ENCODE data around the gene LTC4S.
"Not testable (repeated sequence)": the region's sequence is repeated elsewhere in the genome, so short reads cannot be mapped to it uniquely, and the experiment has no call there.

Gene LTC4S

DNA sequence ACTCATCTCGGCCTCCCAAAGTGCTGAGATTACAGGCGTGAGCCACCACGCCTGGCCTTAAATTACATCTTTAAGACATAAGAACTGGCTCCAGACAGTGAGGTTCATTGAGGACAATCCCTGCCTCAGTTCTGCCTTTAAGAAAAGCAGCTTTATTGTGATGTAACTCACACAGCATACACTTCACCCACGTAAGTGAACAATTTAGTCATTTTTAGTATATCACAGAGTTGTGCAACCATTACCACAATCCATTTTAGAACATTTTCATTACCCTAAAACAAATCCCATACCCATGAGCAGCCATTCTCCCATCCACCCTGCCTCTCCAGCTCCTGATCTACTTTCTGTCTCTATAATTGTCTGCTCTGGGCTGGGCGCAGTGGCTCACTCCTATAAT lies 24.0 kb upstream of the LTC4S start:
- FAIRE-seq = no peak

DNA sequence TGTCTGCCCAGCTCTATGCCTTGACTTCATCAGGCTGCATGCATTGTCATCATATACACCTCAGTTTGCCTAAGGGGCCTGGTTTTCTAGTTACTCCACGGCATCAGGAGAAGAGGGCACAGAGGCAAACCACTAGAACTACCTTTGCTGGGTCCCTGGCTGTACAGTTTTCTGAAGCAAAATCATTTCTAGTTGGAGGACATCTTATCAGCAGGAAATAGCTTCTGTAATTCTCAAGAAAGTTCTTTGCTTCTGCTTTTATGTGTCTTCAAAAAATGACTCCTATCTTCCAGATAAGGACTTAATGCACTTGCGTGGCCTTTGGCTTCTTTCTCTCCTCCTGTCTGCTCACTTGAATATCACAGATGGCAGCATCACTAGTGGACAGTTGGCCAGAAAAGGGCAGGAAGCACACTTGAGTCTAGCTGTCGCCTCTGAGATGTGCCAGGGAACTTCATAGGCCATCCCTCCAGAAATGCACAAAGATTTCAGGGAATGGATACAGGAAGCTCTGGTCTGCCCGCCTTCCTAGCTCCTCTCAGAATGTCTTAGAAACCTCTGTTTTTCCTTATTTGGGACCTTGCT lies 22.4 kb upstream of the LTC4S start:
- FAIRE-seq = no peak

DNA sequence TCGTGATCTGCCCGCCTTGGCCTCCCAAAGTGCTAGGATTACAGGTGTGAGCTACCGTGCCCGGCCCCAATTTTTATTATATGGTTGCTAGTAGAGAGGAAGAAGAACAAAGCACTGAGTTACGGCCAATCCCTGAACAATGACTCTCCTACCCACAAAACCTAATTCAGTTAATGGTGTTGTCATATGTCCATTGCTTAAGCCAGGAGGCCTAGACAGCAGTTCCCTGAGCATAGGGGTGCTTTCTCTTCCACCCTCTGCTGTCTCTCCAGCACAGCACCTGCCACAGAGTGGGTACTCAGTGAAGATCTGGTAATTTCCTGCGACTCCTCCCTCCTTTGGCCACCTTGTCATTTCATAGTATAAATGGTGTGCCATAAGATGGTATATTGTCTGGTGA lies 21.4 kb upstream of the LTC4S start:
- no peak for FAIRE-seq

DNA sequence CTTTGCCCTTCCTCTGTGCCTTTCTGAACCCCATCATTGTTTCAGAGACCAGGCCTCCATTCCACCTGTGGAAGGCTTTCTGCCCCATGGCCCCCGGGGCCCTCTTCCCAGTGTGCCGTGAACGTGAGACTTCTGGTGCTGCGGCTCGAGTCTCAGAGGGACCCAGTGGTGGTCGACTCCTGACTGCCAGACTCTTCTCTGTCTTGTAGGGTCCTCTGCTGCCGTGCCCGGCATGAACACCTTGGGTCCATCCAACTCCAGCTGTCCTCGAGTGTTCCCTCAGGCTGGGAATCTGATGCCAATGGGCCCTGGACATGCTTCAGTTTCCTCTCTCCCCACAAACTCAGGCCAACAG lies 20.1 kb upstream of the LTC4S start:
- no peak for FAIRE-seq

DNA sequence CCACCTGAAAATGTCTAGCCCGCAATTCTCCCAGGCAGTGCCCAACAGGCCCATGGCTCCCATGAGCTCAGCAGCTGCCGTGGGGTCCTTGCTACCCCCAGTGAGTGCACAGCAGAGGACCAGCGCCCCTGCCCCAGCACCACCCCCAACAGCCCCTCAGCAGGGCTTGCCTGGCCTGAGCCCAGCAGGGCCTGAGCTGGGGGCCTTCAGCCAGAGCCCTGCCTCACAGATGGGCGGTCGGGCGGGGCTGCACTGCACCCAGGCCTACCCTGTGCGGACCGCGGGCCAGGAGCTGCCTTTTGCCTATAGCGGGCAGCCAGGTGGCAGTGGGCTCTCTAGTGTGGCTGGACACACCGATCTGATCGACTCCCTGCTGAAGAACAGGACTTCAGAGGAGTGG lies 19.3 kb upstream of the LTC4S start:
- FAIRE-seq = no peak

DNA sequence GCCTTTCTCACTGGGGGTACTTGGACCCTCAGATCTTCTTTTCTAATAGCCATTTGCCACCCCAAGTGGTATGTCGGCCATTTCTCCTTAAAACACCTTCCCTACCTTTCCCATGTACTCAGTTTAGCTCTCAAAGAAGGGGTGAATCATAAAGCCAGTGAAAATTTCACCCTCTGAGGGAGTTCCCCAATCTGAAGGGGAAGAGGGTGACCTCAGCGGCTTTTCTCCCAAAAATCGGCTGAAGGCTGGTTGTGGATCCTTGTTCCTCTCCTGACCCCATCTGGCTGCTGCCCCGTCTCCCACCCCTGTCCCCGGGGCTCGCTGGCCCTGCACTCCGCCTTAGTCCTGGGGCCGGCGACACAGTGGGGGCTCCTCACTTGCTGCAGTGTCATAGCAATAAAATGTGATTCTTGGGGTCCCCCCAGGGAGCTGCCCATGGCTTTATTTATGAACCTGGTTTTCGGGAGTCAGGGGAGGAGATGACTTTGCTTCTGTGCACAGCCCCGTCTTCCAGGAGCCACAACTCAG lies 17.3 kb upstream of the LTC4S start:
- FAIRE-seq = no peak

DNA sequence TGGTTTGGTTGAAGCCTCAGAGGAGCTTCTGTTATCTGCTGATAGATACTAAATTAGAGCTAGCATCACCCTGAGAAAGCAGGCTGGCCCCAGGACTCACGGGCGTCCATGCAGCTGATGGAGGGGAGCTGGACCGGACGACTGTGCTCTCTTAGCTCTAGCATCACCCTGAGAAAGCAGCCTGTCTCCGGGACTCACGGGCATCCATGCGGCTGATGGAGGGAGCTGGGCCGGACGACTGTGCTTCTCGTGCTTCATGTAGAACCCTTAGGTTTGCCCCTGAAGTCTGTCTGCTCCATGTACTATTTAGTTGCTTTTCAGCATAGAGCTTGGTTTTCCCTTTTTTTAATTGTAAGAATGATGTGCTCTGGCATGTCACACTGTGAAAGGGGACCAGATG lies 16.3 kb upstream of the LTC4S start:
- FAIRE-seq = no peak

DNA sequence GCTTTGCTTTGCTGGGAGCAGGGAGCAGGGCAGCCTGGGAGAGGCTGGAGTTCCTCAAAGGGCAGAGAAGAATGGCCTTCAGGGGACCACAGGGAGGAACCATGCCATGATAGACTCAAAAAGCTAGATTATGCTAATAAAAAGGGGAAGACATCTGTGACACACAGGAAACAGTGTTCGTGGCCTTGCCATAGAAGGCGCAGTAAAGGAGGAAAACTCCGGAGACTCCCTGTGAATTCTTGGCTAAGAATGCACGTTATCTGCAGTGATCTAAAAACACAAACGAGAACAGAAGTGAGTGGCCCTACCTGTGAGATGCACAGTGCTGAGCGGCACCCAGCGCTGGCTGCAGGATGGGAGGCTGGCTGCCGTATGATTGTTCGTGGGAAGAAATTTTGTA lies 15.9 kb upstream of the LTC4S start:
- FAIRE-seq = no peak

DNA sequence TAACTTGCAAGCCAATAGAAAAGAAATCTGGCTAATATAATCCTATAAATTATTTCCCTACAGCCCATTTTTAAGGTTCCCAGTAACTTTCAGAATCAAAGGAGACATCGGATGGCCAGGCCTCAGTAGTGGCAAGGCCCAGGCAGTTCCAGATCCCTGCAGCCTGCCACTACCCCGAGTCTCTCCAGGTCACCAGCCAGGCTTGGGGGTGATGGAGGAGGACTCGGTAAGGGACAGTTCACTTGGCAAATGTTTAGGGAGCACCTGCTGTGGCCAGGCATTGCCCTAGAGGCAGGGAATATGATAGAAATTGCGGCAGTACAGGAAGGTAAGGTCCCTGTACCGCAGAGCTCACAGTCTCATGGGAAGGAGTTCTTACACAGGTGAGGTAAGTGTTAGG lies 15.2 kb upstream of the LTC4S start:
- no peak for FAIRE-seq

DNA sequence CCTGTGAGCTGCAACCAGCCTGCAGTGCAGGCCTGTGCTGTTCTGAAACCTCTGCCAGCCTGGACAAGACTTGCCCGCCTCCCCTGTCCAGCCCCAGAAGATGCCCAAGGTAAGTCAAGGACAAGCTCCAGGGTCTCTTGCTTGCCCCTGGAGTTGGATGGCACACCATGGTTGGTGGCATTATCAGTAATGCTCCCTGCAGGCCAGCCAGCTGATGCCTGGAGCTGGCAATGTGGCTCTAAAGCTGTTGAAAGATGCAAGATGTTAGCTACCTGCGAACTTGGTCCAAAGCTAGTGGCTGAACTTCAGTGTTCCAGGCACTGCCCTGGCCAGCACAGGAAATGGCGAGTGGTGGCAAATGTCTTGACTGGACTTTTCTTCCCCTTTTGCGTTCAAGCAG lies 14.0 kb upstream of the LTC4S start:
- no peak for FAIRE-seq

DNA sequence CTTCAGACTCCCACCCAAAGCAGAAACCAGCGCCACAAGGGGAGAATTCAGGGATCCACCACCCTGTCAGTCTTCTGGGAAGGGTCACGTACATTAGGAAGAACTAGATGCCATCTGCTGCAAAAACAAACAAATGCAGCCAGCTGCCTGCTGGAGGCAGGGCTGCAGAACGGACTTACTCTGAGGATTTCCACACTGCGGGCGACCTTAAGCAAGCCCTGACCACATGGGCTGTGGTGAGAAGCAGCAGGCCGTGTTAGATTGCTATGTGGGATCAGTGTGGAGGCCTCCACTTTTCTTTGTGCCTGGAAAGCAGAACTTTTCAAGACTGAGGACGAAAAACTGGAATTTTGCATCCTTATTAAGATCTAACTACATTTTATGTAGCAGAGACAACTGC lies 13.4 kb upstream of the LTC4S start:
- FAIRE-seq = no peak

DNA sequence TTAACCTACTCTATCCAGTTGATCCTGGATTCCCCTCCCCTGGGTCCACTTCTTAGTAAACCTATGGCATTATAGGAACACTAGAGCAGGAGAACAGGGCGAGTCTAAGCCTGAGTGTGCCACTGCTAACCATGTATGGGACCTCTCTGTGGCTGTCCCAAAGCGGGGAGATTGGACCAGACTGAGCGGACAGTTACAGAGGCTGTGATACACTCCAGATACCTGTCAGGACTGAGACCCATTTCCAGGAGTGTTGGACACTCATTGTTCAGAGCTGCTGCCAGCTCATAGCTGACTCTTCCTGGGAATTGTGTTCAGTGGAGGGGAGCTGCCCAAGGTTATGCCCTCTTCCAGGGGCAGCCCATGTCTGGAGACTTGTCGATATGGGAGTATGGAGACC lies 11.9 kb upstream of the LTC4S start:
- FAIRE-seq = no peak

DNA sequence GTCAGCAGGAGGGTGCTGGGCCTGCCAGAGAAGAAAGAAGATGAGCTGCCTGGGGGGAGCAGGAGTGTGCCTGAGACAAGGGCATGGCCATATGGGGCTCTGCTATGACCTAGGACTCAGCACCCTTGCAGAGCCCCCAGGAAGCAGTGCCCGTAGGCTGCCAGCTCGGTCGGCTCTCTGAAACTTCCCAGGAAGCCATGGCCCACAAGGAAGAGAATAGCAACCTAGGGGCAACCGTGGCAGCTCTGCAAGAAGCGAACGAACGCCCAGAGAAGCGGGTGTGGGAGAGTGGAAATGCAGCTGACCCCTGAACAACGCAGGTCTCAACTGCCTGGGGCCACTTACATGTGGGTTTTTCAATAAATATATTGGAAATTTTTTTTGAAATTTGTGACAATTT lies 10.7 kb upstream of the LTC4S start:
- FAIRE-seq = no peak

DNA sequence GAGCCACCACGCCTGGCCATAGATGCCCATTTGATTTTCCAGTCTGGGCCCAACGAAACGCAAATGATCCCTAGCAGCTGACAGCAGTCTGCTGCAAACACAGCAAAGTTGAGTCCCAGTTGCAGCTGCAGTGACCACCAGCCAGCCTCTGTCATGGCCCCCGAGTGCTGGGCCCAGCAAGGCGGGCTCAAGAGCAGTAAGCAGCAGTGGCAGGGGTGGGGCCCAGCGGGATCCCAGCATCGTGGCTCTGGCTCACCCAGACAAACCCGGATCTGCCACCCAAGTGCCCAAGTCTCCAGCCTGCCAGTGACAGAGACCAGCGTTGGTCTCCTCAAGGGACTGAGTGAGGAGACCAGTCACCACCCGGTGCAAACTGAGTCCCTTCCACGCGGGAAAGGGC lies 6.9 kb upstream of the LTC4S start:
- no peak for FAIRE-seq

DNA sequence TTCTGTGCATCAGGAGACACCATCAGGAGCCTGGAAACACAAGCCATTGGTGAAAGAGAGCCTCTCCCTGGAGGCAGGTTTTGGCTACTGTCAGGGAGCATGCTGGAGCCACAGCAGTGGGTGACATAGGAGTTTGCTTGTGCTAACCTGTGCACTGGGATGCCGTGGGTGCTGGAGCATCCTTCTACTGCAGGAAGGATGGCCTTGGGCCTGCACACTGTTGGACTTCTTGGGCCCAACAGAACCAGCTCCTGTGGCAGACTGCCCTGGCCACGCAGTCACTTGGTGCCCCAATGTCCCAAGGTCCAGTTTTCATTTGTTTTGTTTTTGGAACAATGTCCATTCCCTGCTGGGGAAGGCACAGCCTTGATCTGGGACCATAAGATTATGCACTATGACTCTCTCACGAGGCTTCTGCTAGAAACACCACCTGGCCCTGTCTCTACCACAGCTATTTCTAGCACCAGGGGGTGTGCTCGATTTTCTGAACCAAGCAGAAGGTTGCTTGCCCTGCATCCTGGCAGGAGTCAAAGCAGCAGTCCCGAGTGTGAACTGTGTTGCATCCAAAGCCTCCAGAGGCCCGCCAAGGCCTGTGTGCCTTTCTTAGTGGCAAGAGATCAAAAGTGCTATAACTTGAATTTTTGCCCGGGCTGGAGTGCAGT lies 5.5 kb upstream of the LTC4S start:
- no peak for FAIRE-seq

DNA sequence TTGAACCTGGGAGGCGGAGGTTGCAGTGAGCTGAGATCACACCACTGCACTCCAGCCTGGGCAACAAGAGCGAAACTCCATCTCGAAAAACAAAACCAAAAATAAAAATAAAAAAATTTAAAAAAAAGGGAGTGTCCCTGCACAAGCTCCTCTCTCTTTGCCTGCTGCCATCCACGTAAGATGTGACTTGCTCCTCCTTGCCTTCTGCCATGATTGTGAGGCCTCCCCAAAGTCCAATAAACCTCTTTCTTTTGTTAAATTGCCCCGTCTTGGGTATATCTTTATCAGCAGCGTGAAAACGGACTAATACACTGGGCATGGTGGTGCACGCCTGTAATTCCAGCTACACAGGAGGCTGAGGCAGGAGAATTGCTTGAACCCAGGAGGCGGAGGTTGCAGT lies 4.5 kb upstream of the LTC4S start:
- not testable (repeated sequence) for FAIRE-seq

DNA sequence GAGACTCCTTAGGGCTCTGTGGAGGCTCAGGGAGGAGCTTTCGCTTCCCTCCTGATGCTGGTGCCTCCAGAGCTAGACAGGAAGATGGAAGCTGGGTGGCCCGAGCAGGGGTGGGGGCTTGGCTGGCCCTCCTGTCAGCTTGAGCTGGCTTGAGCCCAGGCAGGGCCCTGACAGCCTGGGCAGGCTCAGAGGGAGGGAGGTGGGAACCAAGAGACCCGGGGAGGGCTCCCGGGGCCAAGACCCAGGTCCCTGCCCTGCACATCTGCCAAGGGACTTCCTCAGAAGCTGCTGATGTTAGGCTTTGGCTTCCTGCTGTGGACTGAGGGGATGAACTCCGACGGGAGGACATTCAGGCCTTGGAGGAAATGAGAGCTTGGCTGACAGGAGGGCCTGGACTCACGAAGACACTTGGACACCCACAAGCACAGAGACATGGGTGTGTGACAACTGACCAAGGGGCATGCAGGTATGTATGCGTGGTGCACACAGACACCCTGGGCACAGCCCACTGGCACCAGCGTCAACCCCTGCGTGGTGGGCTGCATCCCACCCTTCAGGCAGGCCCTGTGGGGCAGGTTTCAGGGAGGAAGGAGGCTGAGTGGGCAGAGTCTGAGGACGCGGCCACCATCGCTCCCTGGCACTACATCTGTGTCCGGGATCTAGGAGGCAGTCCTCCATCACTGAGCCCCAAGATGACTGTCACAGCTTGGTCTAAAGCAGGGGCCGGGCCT lies 1.7 kb upstream of the LTC4S start:
- no peak for FAIRE-seq

DNA sequence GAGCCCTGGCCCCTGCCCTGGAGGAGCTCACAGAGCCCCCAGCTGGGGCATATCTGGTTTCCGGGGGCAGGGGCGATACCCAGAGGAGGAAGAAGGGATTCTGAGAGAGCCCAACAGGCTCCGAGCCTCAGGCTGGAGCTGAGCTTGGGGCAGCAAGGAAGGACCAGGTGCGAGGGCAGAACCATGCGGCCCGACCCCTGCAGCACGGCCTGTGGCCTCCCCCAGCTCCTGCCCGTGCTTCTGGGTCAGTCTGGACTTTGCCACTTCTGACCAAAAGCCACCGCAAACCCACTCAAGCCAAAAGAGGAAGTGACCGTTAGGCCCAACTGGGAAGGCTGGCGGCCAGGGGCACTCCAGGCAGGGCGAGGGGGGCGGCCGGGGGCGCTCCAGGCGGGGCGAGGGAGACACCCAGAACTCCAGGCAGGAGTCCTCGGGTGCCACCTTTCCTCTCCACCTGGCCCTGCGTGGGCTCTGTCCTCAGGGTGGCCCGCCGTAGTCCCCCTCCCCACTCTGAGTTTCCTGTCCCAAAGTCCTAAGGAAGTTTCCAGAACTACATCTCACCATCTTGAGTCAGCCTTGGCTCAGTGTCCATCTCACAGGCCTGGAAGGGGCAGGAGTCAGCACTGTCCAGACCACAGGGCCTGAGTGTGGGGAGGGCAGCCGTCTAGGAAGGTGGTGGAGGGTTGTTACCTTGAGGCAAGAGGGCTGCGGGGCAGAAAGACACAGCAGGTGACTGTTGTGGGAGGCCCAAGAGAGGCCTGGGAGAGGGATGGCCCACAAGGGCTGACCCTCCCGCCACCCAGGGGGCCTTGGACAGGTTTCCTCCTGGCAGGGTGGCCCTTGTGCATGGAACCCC lies 946 bp upstream of the LTC4S start:
- FAIRE-seq = no peak

DNA sequence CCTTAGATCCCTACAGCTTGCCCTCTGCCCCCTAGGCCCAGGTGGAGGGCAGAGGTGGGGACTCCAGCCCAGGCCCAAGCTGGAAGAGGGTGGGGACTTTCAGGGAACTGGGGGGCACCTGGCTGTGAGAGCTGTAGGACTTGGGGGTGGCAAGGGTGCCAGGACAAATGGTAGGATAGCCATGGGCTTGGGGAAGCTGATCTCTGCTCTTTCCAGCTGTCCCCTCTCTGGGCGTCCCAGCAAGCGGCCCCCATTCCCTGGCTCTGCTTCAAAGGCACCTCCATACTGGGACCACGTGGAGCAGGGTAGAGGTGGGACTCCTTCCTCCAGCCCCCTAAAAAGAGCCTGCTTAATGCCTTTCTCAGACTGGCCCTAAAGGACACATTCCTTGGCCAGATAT lies 385 bp downstream of the LTC4S start:
- FAIRE-seq = no peak

DNA sequence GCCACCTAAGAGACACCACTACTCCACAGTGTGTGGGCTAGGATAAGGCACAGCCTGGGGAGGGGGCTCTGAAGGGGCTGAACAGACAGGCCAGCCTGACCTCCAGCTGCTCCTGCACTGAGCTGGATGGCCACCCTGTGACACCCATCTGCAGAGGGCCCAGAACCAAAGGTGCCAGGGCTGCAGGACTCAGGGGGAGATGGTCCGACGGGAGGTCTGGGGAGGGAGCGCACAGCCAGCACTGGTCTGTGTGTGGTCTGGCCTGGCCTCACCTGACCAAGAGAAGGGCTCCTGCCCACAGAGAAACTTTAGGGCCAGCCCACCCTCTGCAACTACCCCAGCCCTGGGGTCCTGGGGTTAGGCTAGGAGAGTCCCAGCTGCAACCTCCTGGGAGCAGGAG lies 789 bp downstream of the LTC4S start:
- FAIRE-seq = no peak

DNA sequence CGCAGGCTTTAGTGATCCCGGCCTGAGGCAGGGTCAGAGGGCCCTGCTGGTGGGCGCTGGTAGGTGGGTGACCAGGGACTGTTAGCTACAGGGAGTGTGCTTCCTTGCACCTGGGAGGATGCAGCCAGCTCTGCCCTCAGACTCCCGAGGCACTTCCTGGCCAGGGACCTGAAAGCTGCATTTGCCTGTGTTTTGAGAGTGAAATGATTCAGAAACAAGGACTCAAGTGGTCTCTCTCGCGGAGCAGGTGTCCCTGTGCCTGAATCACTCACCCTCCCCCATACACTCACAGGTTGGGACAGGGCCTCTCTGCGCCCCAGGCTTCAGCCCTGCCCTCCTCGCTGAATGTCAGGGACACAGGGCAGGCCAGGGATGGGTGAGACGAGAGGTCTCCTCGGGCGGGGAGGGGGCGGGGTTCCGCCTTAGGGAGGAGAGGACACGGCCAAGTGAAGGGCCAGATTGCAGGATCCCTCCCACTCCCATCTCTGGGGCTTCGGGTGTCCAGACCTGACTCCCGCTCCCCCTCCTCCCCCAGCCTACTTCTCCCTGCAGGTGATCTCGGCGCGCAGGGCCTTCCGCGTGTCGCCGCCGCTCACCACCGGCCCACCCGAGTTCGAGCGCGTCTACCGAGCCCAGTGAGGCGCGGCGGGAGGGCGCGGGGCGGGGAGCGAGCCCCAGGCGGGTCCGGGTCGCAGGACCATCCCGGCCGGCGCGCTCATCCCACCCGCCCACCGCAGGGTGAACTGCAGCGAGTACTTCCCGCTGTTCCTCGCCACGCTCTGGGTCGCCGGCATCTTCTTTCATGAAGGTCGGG lies 1.5 kb downstream of the LTC4S start:
- FAIRE-seq = no peak

Data from A204.1 (cell line).